ENCODE data around the gene ADAMTS13.
"Not testable (repeated sequence)": the region's sequence is repeated elsewhere in the genome, so short reads cannot be mapped to it uniquely, and the experiment has no call there.

Gene ADAMTS13

DNA sequence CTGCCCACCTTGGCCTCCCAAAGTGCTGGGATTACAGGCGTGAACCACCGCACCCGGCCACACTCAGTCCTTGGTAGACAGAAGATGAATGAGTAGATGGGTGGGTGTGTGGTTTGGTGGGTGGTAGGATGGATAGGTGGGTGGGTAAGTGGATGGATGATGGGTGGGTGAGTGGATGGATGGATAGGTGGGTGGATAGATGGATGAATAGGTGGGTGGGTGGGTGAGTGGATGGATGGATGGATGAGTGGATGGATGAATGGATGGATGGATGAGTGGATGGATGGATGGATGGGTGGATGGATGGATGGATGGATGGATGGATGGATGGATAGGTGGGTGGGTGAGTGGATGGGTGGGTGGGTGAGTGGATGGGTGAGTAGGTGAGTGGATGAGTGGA, 29.9 kb upstream of the ADAMTS13 start:
- DNase-seq (ENCODE audit: low spot score), result not testable (repeated sequence)

DNA sequence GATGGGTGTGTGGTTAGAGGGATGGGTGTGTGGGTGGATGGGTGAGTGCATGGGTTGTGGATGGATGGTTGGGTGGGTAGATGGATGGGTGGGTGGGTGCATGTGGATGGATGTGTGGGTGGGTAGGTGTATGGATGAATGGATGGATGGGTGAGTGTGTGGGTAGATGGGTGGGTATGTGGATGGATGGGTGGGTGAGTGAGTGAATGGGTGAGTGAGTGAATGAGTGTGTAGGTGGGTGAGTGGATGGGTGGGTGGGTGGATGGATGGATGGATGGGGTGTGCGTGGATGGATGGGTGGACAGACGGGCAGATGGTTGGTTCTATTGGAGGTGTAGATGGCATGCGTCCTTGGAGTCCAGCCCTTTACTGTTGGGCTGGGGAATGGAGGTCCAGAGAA, 28.8 kb upstream of the ADAMTS13 start:
- no peak for DNase-seq (ENCODE audit: low spot score)

DNA sequence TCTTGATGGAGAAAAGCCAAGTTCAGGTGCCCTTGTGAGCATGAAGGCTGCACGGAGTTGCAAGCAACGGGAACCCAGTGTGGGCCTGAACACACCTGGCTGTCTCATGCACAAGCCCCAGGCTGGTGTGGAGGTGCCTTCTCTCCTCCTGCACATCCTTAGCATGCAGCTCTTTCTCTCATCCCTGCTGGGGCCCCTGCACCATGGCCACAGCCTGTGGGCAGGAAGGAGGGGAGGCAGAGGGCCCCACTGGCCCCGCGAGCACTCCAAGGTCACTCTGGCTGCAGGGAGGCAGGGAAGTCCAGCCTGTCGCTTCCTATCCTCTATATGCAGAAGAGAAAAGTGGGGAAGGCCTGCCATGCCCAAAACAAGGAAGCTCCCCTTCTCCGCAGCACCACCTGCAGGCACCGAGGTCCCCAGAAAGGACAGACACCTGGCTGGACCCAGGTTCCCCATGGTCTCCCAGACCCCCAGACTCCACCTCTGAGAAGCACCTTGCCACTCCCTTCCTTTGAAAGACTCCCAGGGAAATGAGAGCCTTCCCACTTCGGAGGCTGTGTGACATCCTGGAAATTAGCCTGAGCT, 27.4 kb upstream of the ADAMTS13 start:
- no peak for DNase-seq (ENCODE audit: low spot score)

DNA sequence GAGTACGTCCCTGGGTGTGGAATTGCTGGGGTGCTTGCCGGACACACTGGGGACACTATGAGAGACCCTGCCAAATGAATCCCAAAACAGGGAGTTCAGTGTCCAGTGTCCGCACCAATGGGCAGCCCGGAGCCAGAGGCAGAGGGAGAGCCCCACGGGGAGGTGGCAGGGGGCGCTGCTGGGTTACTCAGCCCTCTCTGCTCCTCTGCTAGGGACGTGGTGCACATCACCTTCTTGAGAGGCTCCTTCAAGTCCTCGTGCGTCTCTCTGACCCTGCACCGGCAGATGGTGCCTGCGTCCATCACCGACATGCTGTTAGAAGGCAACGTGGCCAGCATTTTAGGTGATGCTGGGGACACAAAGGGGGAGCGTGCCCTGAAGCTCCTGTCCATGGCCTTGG, 25.2 kb upstream of the ADAMTS13 start:
- peak; percentile 72 for DNase-seq (ENCODE audit: low spot score)

DNA sequence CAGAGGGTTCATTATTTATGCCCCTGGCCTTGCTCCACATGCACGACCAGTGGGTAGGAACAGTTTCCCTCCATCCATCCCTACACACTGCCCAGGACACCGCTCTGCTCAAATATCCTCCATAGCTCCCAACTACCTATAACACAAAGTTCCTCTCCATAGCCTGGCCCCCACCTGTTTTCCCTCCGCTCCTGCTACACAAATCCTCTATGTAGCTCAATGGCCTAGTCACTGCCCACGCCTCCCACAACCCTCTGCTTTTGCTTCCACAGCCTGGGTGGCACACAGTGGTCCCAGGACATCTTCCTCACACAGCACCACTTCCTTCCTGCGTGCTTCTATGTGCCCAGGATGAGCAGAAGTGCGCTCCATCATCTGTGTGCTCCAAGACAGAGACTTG, 24.8 kb upstream of the ADAMTS13 start:
- DNase-seq (ENCODE audit: low spot score), result no peak

DNA sequence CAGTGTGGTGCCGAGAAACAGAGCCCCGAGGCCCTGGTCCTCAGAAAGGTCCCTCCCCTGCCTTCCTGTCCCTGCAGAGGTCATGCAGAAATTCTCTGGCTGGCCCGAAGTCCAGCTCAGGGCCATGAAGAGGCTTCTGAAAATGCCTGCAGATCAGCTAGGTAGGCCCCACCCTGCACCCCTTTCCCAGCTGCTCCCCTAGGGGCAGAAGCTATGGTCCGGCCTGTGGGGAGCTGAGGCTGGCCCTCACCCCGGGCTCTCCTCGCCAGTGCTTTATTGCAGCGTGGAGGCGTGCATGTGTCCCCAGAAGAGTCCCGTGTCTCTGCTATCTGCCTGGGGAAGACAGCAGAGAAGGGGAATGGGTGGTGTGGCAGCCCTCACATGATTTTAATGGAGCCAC, 24.3 kb upstream of the ADAMTS13 start:
- DNase-seq (ENCODE audit: low spot score), result no peak

DNA sequence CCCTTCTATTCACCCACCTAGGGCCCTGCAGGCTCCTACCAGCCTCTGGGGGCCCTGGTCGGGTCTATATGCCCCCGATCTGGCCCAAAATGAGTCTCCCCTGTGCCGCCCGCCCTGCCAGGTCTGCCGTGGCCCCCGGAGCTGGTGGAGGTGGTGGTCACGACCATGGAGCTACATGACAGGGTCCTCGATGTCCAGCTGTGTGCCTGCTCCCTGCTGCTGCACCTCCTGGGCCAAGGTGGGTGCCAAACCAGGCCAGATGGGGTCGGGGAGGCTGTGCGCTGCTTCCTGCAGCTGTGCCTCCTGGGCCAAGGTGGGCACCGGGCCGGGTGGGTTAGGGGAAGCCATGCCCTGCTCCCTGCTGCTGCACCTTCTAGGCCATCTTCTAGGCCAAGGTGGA, 21.9 kb upstream of the ADAMTS13 start:
- no peak for DNase-seq (ENCODE audit: low spot score)

DNA sequence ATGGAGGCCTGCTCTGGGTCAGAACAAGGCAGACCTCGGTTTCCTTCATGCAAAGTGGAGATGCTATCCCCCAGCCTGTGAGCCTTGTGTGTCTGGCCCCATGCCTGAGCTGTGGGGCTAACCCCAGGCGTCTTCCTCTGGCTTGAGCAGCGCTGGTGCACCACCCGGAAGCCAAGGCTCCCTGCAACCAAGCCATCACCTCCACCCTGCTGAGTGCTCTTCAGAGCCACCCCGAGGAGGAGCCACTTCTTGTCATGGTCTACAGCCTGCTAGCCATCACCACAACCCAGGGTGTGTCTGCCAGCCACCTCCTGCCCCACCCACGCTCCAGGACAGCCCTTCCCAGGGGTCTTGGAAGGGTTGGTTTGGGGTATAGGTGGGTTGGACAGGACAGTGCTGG, 20.6 kb upstream of the ADAMTS13 start:
- DNase-seq (ENCODE audit: low spot score), result no peak

DNA sequence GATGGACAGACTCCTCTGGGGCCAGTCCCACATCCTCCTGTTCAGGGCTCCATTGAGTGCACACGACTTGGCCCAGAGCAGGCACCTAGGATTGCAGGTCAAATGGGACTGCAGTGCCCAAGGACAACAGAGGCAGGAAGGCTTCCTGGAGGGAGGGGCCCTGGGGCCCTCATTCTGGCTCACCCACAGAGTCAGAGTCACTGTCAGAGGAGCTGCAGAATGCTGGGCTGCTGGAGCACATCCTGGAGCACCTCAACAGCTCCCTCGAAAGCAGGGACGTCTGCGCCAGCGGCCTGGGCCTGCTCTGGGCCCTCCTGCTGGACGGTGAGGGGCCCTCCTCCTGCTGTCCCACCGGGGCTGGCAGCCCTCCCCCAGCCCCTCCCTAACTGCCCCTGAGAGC, 19.5 kb upstream of the ADAMTS13 start:
- no peak for DNase-seq (ENCODE audit: low spot score)

DNA sequence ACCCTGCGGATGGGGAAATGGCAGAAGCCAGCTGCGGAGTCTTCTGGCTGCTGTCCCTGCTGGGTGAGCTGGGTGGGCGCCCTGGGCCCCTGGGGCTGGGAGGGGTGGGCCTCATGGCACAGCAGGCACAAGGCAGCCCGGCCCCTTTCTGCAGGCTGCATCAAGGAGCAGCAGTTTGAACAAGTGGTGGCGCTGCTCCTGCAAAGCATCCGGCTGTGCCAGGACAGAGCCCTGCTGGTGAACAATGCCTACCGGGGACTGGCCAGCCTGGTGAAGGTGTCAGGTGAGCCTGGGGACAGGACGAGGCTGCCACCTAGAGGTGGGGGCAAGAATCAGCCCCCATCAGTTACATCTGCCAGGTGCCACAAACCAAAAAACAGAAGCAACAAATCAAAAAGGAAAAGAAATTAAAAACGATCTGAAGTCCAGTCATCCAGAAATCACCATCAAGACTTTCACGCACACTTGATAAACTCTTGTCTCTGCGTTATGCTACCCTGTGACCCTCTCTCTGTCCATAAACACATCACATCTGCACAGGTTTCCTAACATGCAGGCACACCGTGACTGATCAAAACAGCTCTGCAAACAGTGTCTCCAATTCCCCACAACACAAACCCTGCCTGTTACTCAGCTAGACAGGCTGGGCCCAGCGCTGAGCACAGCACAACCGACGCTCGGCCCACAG, 18.3 kb upstream of the ADAMTS13 start:
- DNase-seq (ENCODE audit: low spot score), result no peak

DNA sequence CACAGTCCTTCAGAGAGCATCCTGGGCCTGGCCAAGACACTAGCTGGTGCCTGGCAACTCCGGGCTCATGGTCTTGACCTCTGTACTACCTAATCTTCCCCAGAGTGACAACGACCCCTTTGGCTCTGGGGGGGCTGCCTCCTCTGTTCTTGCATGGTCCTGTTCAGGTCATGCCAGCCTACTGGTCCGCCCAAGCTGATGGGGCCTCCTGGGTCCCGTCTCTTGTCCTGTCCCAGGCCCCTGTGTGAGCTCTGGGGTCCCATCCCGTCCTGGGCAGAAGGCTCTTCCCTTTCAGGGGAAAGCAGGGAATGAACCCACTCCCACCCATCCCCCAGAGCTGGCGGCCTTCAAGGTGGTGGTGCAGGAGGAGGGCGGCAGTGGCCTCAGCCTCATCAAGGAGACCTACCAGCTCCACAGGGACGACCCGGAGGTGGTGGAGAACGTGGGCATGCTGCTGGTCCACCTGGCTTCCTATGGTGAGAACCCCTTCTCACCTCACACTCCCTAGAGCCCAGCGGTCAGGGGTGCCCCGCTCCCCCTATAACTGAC, 17.6 kb upstream of the ADAMTS13 start:
- DNase-seq (ENCODE audit: low spot score), result no peak

DNA sequence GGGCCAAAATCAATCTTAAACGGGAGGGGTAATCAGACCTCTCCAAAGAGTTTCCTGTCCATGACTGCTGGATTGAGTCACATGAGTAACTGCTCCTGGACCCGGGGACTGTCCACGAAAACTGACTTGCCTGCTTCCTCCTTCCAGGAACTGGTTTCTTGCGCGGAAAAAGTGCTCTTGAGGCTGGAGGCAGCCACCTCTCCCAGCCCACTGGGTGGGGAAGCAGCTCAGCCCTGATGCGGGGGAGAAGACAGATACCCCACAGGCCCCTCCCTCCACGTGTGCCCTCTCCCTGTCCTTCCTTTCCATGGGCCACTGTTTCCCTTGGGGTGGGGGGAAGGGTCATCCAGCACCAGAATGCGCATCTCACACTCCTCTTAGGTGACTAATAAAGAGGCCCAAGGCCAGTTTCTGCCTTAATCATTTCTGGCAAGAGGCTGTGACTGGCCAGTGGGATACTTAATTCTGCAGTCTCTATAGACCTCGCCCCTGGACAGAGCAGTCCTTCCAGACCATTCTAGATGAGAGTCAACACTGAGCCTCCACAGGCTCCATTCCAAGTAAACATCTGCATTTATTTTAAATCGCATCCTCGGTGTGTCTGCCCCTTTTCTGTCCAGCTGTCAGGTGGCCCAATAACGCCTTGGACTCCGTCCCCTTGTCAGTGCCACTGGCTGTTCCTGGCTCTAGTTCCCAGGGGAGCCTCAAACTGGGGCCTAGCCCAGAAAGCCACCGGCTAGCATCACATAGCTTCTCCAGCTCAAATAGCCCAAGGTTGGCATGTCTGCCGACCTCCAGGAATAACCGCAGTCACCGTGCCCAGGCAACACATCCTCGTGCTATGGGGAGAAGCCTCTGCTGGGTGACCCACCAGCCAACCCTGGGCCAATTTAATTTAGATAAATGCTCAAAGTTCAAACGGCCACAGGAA, 16.4 kb upstream of the ADAMTS13 start:
- no peak for DNase-seq (ENCODE audit: low spot score)

DNA sequence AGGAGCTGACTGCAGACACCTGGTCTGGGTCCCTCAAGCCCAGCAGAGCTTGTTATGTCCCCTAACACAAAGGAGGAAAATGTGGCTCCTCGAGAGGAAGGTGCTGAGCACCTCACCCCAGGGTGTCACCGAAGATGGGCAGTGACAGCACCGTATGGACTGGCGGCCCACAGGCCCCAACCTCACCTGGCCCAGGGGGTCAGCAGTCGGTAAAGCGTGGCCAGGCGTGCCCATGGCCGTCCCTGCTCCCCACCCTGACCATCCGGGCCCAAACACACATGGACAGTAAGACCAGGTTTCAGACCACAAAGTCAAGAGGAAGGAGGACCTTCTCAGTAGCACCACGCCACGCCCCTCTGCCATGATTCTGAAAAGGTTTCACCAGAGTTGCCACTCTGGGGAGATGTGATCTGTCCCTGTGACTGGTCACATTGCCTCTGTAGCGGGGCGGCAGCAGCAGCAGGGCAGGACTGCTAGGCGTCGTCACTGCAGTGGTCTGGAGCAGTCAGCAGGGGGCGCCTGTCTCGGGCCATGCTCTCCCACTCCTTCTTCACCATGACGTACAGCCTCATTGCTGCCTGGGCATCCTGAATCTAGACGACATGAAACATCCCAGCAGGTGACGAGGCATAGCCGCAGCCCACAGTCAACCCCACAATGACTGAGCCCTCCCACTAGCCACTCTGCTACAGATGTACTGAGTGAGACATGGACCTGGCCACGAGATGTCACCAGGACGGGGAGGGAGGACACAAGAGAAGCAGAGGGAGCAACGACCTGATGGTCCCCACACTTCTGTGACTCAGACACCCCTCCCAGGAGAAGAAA, 15.5 kb upstream of the ADAMTS13 start:
- DNase-seq (ENCODE audit: low spot score), result peak; percentile 86

DNA sequence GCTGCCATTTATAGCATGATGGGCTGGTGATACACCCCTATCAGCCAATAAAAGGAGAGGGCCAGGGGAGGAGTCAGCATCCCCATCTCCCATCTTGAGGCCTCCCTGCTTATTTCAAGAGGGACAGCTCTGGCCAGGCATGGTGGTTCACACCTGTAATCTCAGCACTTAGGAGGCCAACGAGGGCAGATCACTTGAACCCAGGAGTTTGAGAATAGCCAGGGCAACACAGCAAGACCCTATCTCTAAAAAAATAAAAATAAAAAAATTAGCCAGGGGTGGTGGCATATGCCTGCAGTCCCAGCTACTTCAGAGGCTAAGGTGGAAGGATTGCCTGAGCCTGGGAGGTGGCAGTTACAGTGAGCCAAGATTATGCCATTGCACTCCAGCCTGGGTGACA, 14.1 kb upstream of the ADAMTS13 start:
- DNase-seq (ENCODE audit: low spot score), result no peak

DNA sequence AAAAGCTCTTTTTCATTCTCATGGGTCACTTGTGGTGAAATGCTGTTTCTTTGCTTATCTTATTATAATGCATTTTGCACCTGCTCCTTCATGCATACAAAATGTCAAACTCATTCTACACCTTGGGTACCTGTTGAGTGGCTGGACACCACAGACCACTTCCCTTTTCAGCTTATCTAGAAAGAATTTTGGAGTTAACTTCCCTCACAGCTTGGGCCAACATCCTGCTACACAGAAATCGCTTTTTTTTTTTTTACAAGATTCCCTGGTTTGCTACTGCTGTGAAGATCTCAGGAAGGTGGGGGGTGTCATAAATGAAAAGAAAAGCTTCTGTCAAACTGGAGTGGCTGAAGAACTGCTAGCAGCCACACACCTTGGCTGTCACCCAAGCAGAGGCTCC, 7.0 kb upstream of the ADAMTS13 start:
- no peak for DNase-seq (ENCODE audit: low spot score)

DNA sequence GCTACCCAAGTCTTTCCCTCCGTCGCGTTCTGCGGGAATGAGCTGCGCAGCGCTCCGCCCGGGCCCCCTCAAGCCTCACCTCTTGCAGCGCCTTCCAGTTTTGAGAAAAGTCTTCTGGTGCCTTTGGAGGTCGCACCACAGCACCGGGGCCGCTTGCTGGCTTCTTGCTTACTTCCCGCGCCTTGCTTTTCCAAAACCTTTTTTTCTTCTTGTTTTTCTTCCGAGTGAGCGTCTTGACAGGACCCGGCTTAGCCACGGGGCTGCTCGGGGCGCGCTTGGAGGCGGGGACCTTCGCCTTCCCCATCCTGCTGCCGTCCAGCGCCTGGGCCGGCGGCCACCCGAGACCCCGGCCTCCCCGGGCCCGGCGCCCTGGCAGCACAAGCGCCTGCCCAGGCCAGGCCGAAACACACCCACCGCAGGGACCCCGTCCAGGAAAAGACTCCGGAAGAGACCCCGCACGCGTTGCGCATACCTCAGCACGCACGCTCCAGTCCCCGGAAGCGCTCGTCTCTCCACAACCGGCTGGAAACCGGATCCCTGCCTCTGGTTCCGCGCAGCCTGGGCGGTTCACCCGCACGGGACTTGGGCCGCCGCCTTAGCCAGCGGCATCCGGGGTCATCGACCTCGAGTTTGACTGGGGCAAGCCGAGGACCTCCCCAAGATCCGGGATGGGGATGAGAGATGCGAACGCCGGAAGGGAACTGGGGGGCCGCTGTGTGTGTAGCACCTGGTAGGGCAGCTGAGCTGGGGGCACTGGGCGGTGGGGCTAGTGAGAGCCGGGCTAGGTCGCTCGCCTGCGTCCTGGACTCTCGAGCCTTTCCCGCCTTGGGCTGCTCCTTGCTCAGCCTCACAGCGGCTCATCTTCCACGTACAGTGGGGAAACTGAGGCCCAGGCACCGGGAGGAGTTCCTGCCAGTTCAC, 4.4 kb upstream of the ADAMTS13 start, which contains the start of gene REXO4:
REXO4 (minus strand) TSS at position 470 of the 921 bp plus-strand sequence; CDS start at position 304, 166 bp downstream.
- DNase-seq (ENCODE audit: low spot score), result peak; percentile 96

DNA sequence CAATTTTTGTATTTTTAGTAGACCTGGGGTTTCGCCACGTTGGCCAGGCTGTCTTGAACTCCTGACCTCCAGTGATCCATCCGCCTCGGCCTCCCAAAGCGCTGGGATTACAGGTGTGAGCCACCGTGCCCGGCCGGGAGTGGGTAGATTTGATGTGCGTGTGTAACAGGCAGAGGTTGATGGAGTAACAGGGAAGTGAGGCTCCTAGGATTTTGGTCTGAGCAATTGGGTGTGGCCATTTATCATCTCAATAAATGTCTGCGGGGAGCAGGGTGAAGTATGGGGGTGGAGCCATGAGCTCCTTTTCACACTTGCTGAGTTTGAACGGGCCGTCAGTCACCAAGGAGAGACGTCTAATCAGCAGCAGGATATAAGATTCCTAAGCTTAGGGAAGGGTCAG, 3.2 kb upstream of the ADAMTS13 start:
- DNase-seq (ENCODE audit: low spot score), result no peak

DNA sequence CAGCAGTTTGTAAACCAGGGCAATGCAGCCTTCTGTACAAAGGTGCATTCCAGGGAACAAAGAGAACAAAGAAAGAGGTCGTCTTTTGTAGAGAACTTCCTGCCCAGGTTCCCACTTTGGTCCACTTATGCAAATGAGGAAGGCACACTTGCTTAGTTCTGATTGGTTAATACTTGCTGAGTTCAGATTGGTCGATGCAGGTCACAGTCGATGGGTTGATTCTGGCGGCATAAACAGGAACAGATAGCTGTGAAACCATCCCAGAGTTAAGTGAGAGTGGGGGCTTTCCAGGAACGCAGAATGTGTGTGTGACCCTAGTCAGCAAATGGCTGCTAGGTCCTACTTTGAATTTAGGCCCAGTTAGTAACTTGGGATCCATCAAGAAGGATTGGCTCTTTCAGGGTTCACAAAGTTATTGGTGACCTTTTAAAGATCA, 1.8 kb upstream of the ADAMTS13 start:
- no peak for DNase-seq (ENCODE audit: low spot score)

DNA sequence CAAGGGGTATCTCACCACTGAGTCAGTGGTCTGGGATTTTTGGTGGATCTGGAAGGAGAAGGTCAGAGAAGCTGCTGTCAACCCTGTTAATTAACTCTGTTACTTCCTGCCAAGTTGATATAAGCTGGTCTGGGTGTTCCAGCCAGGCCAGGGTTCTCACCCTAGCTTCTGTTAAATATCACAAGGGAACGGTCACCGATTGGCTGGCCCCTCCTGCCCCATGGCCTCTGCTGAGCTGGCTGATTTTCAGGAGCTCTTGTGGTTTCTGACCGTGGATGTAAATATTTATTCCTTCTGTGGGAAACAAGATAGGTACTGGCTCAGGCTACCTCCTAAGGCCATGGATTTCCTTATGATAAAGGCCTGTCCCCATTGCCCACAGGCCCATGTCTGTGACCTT, 1.0 kb downstream of the ADAMTS13 start:
- DNase-seq (ENCODE audit: low spot score), result no peak

DNA sequence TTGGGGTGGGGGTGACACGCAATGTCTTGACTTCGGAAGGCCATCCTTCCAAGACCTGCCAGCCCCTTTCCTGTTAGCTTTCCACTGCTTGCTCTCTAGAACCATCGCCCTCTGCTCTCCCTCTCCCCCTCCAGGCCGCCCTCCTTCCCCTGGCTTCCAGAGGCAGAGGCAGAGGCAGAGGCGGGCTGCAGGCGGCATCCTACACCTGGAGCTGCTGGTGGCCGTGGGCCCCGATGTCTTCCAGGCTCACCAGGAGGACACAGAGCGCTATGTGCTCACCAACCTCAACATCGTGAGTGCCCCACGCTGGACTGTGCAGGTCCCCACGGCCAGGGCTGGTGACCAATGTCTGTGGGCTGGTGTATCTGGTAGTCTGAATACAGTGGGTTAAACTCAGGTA, 2.0 kb downstream of the ADAMTS13 start:
- no peak for DNase-seq (ENCODE audit: low spot score)

Data from ecto neural progenitor cell (in vitro differentiated cells).